Esophagus squamous epithelium (tissue), 5 donors: ENCODE results near the gene SIK3. TPM values are rescaled to one million over a fixed set of nuclear protein-coding genes. Genes with fewer than 3 reads are reported as not detected.

ENCODE experiments used
- DNase-seq: peaks from one replicate; lab custom pipeline; 2025; lab: John Stamatoyannopoulos, UW
- H3K27ac ChIP-seq, 4 donors: fragments of 200-600 bp; sonication (generic); one replicate each; pipeline ENCODE4 v1.5.1; 2016 to 2019; ENCODE audit warnings: mild to moderate bottlenecking in 1 of 4
- H3K27me3 ChIP-seq, 4 donors: fragments of 200-600 bp; sonication (generic); 1 replicate in 3 of 4; 2 replicates in 1 of 4; pipeline versions ENCODE4 v1.5.1 to v1.6.0; 2017 to 2021; ENCODE audit warnings: antibody characterized with exemption in 1 of 4
- H3K36me3 ChIP-seq, 3 donors: fragments of 200-600 bp; sonication (generic); one replicate each; pipeline ENCODE4 v1.5.1; 2016 to 2019
- H3K4me1 ChIP-seq, 3 donors: fragments of 200-600 bp; sonication (generic); one replicate each; pipeline ENCODE4 v1.5.1; 2017 to 2019
- H3K4me3 ChIP-seq, 4 donors: fragments of 200-600 bp; sonication (generic); 1 replicate in 3 of 4; 2 replicates in 1 of 4; pipeline ENCODE4 v1.5.1; 2016 to 2019; ENCODE audit warnings: mild to moderate bottlenecking in 2 of 4, moderate library complexity in 1 of 4
- H3K9me3 ChIP-seq, 3 donors: fragments of 200-600 bp; sonication (generic); one replicate each; pipeline ENCODE4 v1.5.1; 2016 to 2019
- POLR2A ChIP-seq, 4 donors: fragments of 450-650 bp; IDR thresholded peaks; one replicate each; pipeline ENCODE4 v1.6.1; 2017; ENCODE audit warnings: antibody characterized with exemption in 4 of 4, mild to moderate bottlenecking in 4 of 4, moderate library complexity in 3 of 4
- WGBS, 2 donors: methylation state at CpG; one replicate each; pipeline ENCODE4 v1.1.5; 2018; 5-methylcytosine and 5-hydroxymethylcytosine counted together
- intact Hi-C: fragments of 100-400 bp; cut with DNase I; formaldehyde crosslinking; loops from one replicate; pipeline ENCODE4 v1.15.0; 2022
- total RNA-seq, 4 donors: library from RNA; depleted of rRNA; stranded (reverse); fragments of >200 nt; gene quantifications; one replicate each; pipeline ENCODE4 v1.1.0, GENCODE V29; 2016
- TF ChIP-seq, protein P1 (sequence below), 6 experiments: fragments of 450-650 bp in 4 of 6; fragments of 200-600 bp in 2 of 6; sonication (generic) in 2 of 6; IDR thresholded peaks; one replicate each; pipeline ENCODE4 v1.5.1; 2016 to 2019; ENCODE audit warnings: antibody characterized with exemption in 6 of 6, mild to moderate bottlenecking in 4 of 6, moderate library complexity in 4 of 6
- donor health status: DM: yes; HTN: yes; CAD: no.

Gene SIK3
- total RNA-seq, 4 donors from 2014 or later, result 16.2 to 35.1 (median 20.3) TPM

DNA sequence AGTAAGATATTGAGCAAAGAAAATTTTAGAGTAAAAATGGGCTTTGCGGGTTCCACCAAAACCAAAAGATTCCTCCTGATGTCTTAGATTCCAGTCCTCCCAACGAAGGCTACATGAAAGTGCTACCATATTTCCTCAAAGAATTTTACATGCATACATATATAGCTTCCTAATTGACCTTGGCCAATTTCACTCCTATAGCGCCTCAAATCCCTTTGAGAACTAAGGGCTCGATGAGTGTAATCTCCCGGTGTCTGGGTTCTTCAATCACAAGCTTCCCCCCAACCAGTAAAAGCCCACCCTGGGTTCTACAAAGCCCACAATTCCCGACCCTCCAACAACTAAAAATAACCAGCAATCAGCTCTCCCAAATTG lies 1.2 kb downstream of the SIK3 start:
- intact Hi-C loops, result no loop called here
- H3K27me3 ChIP-seq, result no peaks in the 10 kb centered on the region
- TF ChIP-seq, protein P1, sequence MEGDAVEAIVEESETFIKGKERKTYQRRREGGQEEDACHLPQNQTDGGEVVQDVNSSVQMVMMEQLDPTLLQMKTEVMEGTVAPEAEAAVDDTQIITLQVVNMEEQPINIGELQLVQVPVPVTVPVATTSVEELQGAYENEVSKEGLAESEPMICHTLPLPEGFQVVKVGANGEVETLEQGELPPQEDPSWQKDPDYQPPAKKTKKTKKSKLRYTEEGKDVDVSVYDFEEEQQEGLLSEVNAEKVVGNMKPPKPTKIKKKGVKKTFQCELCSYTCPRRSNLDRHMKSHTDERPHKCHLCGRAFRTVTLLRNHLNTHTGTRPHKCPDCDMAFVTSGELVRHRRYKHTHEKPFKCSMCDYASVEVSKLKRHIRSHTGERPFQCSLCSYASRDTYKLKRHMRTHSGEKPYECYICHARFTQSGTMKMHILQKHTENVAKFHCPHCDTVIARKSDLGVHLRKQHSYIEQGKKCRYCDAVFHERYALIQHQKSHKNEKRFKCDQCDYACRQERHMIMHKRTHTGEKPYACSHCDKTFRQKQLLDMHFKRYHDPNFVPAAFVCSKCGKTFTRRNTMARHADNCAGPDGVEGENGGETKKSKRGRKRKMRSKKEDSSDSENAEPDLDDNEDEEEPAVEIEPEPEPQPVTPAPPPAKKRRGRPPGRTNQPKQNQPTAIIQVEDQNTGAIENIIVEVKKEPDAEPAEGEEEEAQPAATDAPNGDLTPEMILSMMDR (IDR thresholded peaks at IDR 0.05), result no peak
- TF ChIP-seq POLR2A (IDR thresholded peaks at IDR 0.05), result no peak
- no peaks in the 10 kb centered on the region for H3K36me3 ChIP-seq
- peaks cover 4 to 71% (median 44%) of the 10 kb centered on the region in 3 donors for H3K4me1 ChIP-seq
- H3K27ac ChIP-seq, result peak overlapping the region; percentile 92 to 99 (median 98)
- H3K9me3 ChIP-seq, result no peaks in the 10 kb centered on the region
- WGBS, 2 donors, result 39 to 44% methylated on average over 6 of the region's 6 CpGs
- peak overlapping the region; percentile 69 to 95 (median 88) for H3K4me3 ChIP-seq
- DNase-seq, result no peak

DNA sequence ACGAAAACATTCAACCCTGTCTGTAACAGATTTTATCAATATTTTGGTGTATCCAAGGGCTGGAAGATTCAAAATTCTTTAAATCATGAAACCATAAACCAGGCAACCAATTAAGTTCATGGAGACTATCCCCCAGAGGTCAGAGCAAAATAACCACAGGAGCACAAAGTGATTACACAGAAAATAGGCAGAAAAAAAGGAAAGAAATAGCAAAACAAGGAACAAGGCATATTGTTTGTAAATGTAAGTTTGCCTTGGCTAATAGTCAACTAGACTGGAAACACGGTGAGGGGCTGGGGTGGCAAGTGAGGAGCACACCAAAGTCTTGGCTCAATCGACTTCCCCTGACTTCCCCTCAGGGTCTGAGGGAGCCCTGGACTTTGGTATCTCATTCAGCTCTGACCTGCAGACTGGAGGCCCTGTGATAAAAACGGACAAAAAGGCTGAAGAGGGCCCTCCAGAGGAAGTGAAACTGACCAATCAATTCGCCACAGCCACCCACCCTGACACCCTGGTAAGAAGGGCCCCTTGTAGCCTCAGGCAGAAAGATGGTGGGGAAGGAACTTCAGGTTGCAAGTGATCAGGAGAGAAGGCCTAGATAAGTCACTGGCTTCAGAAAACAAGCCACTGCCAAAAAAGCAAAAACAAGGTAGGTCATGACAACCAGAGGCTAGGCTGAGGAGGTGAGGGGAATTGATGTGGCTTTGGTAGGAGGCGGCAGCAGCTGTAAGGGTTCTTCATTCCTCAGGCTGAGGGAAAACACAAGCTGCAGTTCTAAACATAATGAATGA lies 1.8 kb downstream of the SIK3 start:
- Histone ChIP-seq H3K27ac (peak overlapping the region; percentile 92 to 99 (median 98)), H3K9me3 (no peaks in the 10 kb centered on the region), H3K4me1 (peaks cover 4 to 75% (median 44%) of the 10 kb centered on the region in 3 donors), H3K36me3 (no peaks in the 10 kb centered on the region), H3K27me3 (no peaks in the 10 kb centered on the region), H3K4me3 (peak overlapping the region; percentile 69 to 95 (median 88))
- WGBS, 2 donors, result 39 to 41% methylated on average over 6 of the region's 6 CpGs
- intact Hi-C loops, result no loop called here
- no peak for DNase-seq
- TF ChIP-seq, protein P1 (IDR thresholded peaks at IDR 0.05), result no peak
- TF ChIP-seq POLR2A (IDR thresholded peaks at IDR 0.05), result no peak

- Histone ChIP-seq H3K9me3 (no peaks in the 10 kb centered on the region), H3K27ac (peak overlapping the region in 3 of 4 donors; percentile 92 to 99 (median 98)), H3K4me3 (peak overlapping the region in 2 of 4 donors; percentile 2 to 84), H3K4me1 (peaks cover 4 to 79% (median 45%) of the 10 kb centered on the region in 3 donors), H3K27me3 (no peaks in the 10 kb centered on the region), H3K36me3 (no peaks in the 10 kb centered on the region)
- 34 to 47% methylated on average over 9 of the region's 9 CpGs for WGBS, 2 donors
- DNase-seq, result no peak
- TF ChIP-seq POLR2A (IDR thresholded peaks at IDR 0.05), result no peak
- TF ChIP-seq, protein P1 (IDR thresholded peaks at IDR 0.05), result no peak
- intact Hi-C loops, result no loop called here
These were observed 2.7 kb downstream of the SIK3 start for GRCh38 chr11:117095284-117096161.

- no peak for DNase-seq
- Histone ChIP-seq H3K27ac (peak overlapping the region in 2 of 4 donors; percentile 92 to 98), H3K27me3 (no peaks in the 10 kb centered on the region), H3K4me3 (peak overlapping the region in 2 of 4 donors; percentile 2 to 37), H3K4me1 (peaks cover 7 to 85% (median 52%) of the 10 kb centered on the region in 3 donors), H3K9me3 (no peaks in the 10 kb centered on the region), H3K36me3 (no peaks in the 10 kb centered on the region)
- intact Hi-C loops, result no loop called here
- no peak for TF ChIP-seq POLR2A (IDR thresholded peaks at IDR 0.05)
- TF ChIP-seq, protein P1 (IDR thresholded peaks at IDR 0.05), result no peak
- 18 to 22% methylated on average over 4 of the region's 4 CpGs for WGBS, 2 donors
These were observed 3.5 kb downstream of the SIK3 start for GRCh38 chr11:117094776-117095175.
